Measurements from ENCODE around the gene UBN2.
"Not testable (repeated sequence)": the region's sequence is repeated elsewhere in the genome, so short reads cannot be mapped to it uniquely, and the experiment has no call there.

UBN2 gene

GRCh38 chr7:139230774-139231512 lies at the start of gene UBN2:
TSS of gene UBN2 (plus strand) at chr7:139231237. CDS start at chr7:139231485, 248 bp downstream.
- no peaks in the 10 kb centered on the region for H3K36me3 ChIP-seq (ENCODE audit: insufficient read depth, low read length)
- H3K4me1 ChIP-seq (ENCODE audit: insufficient read depth, low read length), result no peaks in the 10 kb centered on the region; the same call in 1 of the 2 replicates
- H3K9me3 ChIP-seq (ENCODE audit: control insufficient read depth, insufficient read depth, low read length), result no peaks in the 10 kb centered on the region
- peak within 1 kb of the TSS; percentile 71 for H3K9ac ChIP-seq (ENCODE audit: low read depth, low read length)

GRCh38 chr7:139181404-139181803 lies 49.6 kb upstream of the UBN2 start:
- H3K9me3 ChIP-seq (ENCODE audit: control insufficient read depth, insufficient read depth, low read length), result no peaks in the 10 kb centered on the region
- no peak overlapping the region for H3K9ac ChIP-seq (ENCODE audit: low read depth, low read length)
- peaks cover 28% of the 10 kb centered on the region for H3K4me1 ChIP-seq (ENCODE audit: insufficient read depth, low read length)
- H3K36me3 ChIP-seq (ENCODE audit: insufficient read depth, low read length), result no peaks in the 10 kb centered on the region

- peaks cover 28% of the 10 kb centered on the region for H3K4me1 ChIP-seq (ENCODE audit: insufficient read depth, low read length)
- H3K9ac ChIP-seq (ENCODE audit: low read depth, low read length), result no peak overlapping the region
- H3K36me3 ChIP-seq (ENCODE audit: insufficient read depth, low read length), result no peaks in the 10 kb centered on the region
Observed at GRCh38 chr7:139182363-139182762, 48.7 kb upstream of the UBN2 start.

GRCh38 chr7:139183251-139183650 lies 47.8 kb upstream of the UBN2 start:
- H3K9me3 ChIP-seq (ENCODE audit: control insufficient read depth, insufficient read depth, low read length), result no peaks in the 10 kb centered on the region

More at GRCh38 chr7:139182363-139182762, 48.7 kb upstream of the UBN2 start:
- no peaks in the 10 kb centered on the region for H3K9me3 ChIP-seq (ENCODE audit: control insufficient read depth, insufficient read depth, low read length)

GRCh38 chr7:139183878-139184338 lies 47.1 kb upstream of the UBN2 start:
- Histone ChIP-seq H3K4me1 (ENCODE audit: insufficient read depth, low read length) (peaks cover 28% of the 10 kb centered on the region), H3K9me3 (ENCODE audit: control insufficient read depth, insufficient read depth, low read length) (no peaks in the 10 kb centered on the region), H3K36me3 (ENCODE audit: insufficient read depth, low read length) (no peaks in the 10 kb centered on the region), H3K9ac (ENCODE audit: low read depth, low read length) (no peak overlapping the region)

More at GRCh38 chr7:139183251-139183650, 47.8 kb upstream of the UBN2 start:
- H3K4me1 ChIP-seq (ENCODE audit: insufficient read depth, low read length), result peaks cover 28% of the 10 kb centered on the region
- H3K36me3 ChIP-seq (ENCODE audit: insufficient read depth, low read length), result no peaks in the 10 kb centered on the region
- no peak overlapping the region for H3K9ac ChIP-seq (ENCODE audit: low read depth, low read length)

GRCh38 chr7:139186146-139186545 lies 44.9 kb upstream of the UBN2 start:
- no peaks in the 10 kb centered on the region for H3K9me3 ChIP-seq (ENCODE audit: control insufficient read depth, insufficient read depth, low read length)
- H3K36me3 ChIP-seq (ENCODE audit: insufficient read depth, low read length), result no peaks in the 10 kb centered on the region; the same call in 1 of the 2 replicates
- no peak overlapping the region for H3K9ac ChIP-seq (ENCODE audit: low read depth, low read length)
- H3K4me1 ChIP-seq (ENCODE audit: insufficient read depth, low read length), result peaks cover 26% of the 10 kb centered on the region

- H3K4me1 ChIP-seq (ENCODE audit: insufficient read depth, low read length), result 0 out of 2 replicates have a peak, but pooled peaks cover 1% of the 10 kb centered on the region
- no peaks in the 10 kb centered on the region for H3K9me3 ChIP-seq (ENCODE audit: control insufficient read depth, insufficient read depth, low read length)
- H3K9ac ChIP-seq (ENCODE audit: low read depth, low read length), result no peak overlapping the region
- no peaks in the 10 kb centered on the region; the same call in 1 of the 2 replicates for H3K36me3 ChIP-seq (ENCODE audit: insufficient read depth, low read length)
Observed at GRCh38 chr7:139189357-139189756, 41.7 kb upstream of the UBN2 start.

- H3K9me3 ChIP-seq (ENCODE audit: control insufficient read depth, insufficient read depth, low read length), result no peaks in the 10 kb centered on the region
- H3K9ac ChIP-seq (ENCODE audit: low read depth, low read length), result no peak overlapping the region
- no peaks in the 10 kb centered on the region; the same call in 1 of the 2 replicates for H3K36me3 ChIP-seq (ENCODE audit: insufficient read depth, low read length)
- no peaks in the 10 kb centered on the region for H3K4me1 ChIP-seq (ENCODE audit: insufficient read depth, low read length)
Observed at GRCh38 chr7:139192014-139192706, 38.9 kb upstream of the UBN2 start.

- no peaks in the 10 kb centered on the region for H3K4me1 ChIP-seq (ENCODE audit: insufficient read depth, low read length)
- H3K36me3 ChIP-seq (ENCODE audit: insufficient read depth, low read length), result no peaks in the 10 kb centered on the region
Observed at GRCh38 chr7:139200382-139200781, 30.7 kb upstream of the UBN2 start.

GRCh38 chr7:139203992-139204391 lies 27.0 kb upstream of the UBN2 start:
- H3K4me1 ChIP-seq (ENCODE audit: insufficient read depth, low read length), result no peaks in the 10 kb centered on the region
- no peak overlapping the region for H3K9ac ChIP-seq (ENCODE audit: low read depth, low read length)
- no peaks in the 10 kb centered on the region for H3K9me3 ChIP-seq (ENCODE audit: control insufficient read depth, insufficient read depth, low read length)
- H3K36me3 ChIP-seq (ENCODE audit: insufficient read depth, low read length), result no peaks in the 10 kb centered on the region

More at GRCh38 chr7:139200382-139200781, 30.7 kb upstream of the UBN2 start:
- no peak overlapping the region for H3K9ac ChIP-seq (ENCODE audit: low read depth, low read length)
- no peaks in the 10 kb centered on the region for H3K9me3 ChIP-seq (ENCODE audit: control insufficient read depth, insufficient read depth, low read length)

- no peak overlapping the region for H3K9ac ChIP-seq (ENCODE audit: low read depth, low read length)
- H3K4me1 ChIP-seq (ENCODE audit: insufficient read depth, low read length), result no peaks in the 10 kb centered on the region
- H3K9me3 ChIP-seq (ENCODE audit: control insufficient read depth, insufficient read depth, low read length), result no peaks in the 10 kb centered on the region
- no peaks in the 10 kb centered on the region for H3K36me3 ChIP-seq (ENCODE audit: insufficient read depth, low read length)
Observed at GRCh38 chr7:139205843-139206242, 25.2 kb upstream of the UBN2 start.

- Histone ChIP-seq H3K36me3 (ENCODE audit: insufficient read depth, low read length) (no peaks in the 10 kb centered on the region), H3K9ac (ENCODE audit: low read depth, low read length) (no peak overlapping the region), H3K4me1 (ENCODE audit: insufficient read depth, low read length) (no peaks in the 10 kb centered on the region), H3K9me3 (ENCODE audit: control insufficient read depth, insufficient read depth, low read length) (no peaks in the 10 kb centered on the region)
Observed at GRCh38 chr7:139212133-139212532, 18.9 kb upstream of the UBN2 start.

- H3K9me3 ChIP-seq (ENCODE audit: control insufficient read depth, insufficient read depth, low read length); H3K9ac ChIP-seq (ENCODE audit: low read depth, low read length); H3K36me3 ChIP-seq (ENCODE audit: insufficient read depth, low read length); H3K4me1 ChIP-seq (ENCODE audit: insufficient read depth, low read length): not testable (repeated sequence)
Observed at GRCh38 chr7:139213489-139213888, 17.5 kb upstream of the UBN2 start.

GRCh38 chr7:139218173-139218572 lies 12.9 kb upstream of the UBN2 start:
- Histone ChIP-seq H3K9ac (ENCODE audit: low read depth, low read length) (no peak overlapping the region), H3K36me3 (ENCODE audit: insufficient read depth, low read length) (no peaks in the 10 kb centered on the region), H3K9me3 (ENCODE audit: control insufficient read depth, insufficient read depth, low read length) (no peaks in the 10 kb centered on the region), H3K4me1 (ENCODE audit: insufficient read depth, low read length) (no peaks in the 10 kb centered on the region)

- Histone ChIP-seq H3K36me3 (ENCODE audit: insufficient read depth, low read length) (no peaks in the 10 kb centered on the region), H3K9me3 (ENCODE audit: control insufficient read depth, insufficient read depth, low read length) (no peaks in the 10 kb centered on the region), H3K9ac (ENCODE audit: low read depth, low read length) (no peak overlapping the region), H3K4me1 (ENCODE audit: insufficient read depth, low read length) (no peaks in the 10 kb centered on the region)
Observed at GRCh38 chr7:139224219-139224618, 6.8 kb upstream of the UBN2 start.

All from ES-I3 (cell line).